Tibial artery (tissue), 4 donors: ENCODE data around the gene MBD4.
"Not testable (repeated sequence)": the region's sequence is repeated elsewhere in the genome, so short reads cannot be mapped to it uniquely, and the experiment has no call there.

Source experiments
- DNase-seq, 2 donors: peaks; one replicate each; pipeline ENCODE4 v3.0.0-alpha.2; 2019
- H3K27ac ChIP-seq, 2 donors: fragments of 200-600 bp; sonication (generic) in 1 of 2; 1 replicate in 1 of 2; 2 replicates in 1 of 2; pipeline ENCODE4 v1.5.1; 2018 to 2019; ENCODE audit warnings: mild to moderate bottlenecking in 1 of 2
- H3K27me3 ChIP-seq, 2 donors: fragments of 200-600 bp; sonication (generic) in 1 of 2; one replicate each; pipeline versions ENCODE4 v1.5.1 to v1.6.0; 2016 to 2019
- H3K36me3 ChIP-seq, 3 donors: fragments of 200-600 bp; sonication (generic) in 2 of 3; one replicate each; pipeline ENCODE4 v1.5.1; 2016 to 2019; ENCODE audit warnings: mild to moderate bottlenecking in 2 of 3
- H3K4me1 ChIP-seq, 4 donors: fragments of 200-600 bp; sonication (generic) in 2 of 4; 1 replicate in 3 of 4; 2 replicates in 1 of 4; pipeline ENCODE4 v1.5.1; 2016 to 2019
- H3K4me3 ChIP-seq, 2 donors: fragments of 200-600 bp; sonication (generic) in 1 of 2; 1 replicate in 1 of 2; 2 replicates in 1 of 2; pipeline ENCODE4 v1.5.1; 2018 to 2019; ENCODE audit warnings: mild to moderate bottlenecking in 2 of 2
- H3K9me3 ChIP-seq, 3 donors: fragments of 200-600 bp; sonication (generic) in 1 of 3; one replicate each; pipeline ENCODE4 v1.5.1; 2016 to 2019
- intact Hi-C: fragments of 100-400 bp; cut with DNase I; formaldehyde crosslinking; loops from one replicate; pipeline ENCODE4 v1.15.0; 2023; ENCODE audit warnings: low total_unique reads
- TF ChIP-seq, protein P1 (sequence below), 2 experiments: fragments of 200-600 bp in 1 of 2; fragments of 450-650 bp in 1 of 2; IDR thresholded peaks; one replicate each; pipeline ENCODE4 v1.5.1; 2017 to 2019; ENCODE audit warnings: antibody characterized with exemption in 2 of 2, mild to moderate bottlenecking in 1 of 2, moderate library complexity in 1 of 2

The MBD4 gene

DNA sequence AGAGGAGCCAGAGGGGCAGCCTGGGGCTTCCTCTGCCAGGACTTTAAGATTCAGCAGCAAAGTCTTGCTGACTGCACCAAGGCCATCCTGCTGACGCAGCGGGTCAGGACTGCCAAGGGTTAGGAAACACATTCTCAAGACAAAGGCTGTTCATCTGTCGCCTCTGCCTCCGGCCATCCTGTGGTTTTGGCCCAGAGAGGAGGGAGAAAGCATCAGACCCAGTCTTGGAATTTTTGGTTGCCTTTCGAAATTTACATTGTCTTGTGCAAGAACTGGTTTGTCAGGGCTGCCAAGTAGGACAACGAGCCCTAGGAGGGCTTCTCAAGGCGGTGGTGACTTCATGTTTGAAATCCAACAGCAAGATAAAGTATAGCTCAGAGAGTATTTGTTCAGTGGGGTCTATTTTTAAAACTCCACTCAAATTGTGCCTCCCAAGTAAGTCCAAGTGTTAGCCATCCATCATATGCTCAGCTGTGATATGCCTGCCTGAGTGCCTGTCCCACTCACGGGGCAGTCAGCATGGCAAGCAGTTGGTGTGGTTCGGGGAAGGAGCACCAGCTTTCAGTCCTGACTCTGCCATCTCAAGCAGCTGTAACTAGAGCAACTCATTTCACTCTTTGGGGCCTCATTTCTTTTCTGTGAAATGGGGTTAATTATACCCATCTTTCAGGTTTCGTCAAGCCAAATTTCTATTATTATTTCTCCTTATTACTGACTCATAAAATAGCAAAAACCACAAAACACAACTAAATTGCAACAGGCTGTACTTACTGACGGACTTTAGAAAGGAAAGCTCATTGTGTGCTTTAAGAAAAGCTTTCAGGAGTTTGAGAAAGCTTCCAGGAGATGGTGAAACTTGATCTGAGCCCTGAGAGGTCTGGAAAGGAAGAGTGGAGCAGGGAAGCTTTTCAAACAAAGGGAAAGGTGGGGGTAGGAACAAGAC lies 46.2 kb upstream of the MBD4 start:
- peak overlapping the region; percentile 50 to 58 for H3K27ac ChIP-seq
- H3K4me3 ChIP-seq: no peak overlapping the region
- peaks cover 9 to 50% (median 14%) of the 10 kb centered on the region in 3 donors for H3K36me3 ChIP-seq
- peak; percentile 93 to 94 for DNase-seq
- no peaks in the 10 kb centered on the region for H3K9me3 ChIP-seq
- intact Hi-C loops: loop anchor here (5.0 kb wide), 1 partner anchor 341 kb away; no protein-coding TSS in a partner anchor
- TF ChIP-seq, protein P1, sequence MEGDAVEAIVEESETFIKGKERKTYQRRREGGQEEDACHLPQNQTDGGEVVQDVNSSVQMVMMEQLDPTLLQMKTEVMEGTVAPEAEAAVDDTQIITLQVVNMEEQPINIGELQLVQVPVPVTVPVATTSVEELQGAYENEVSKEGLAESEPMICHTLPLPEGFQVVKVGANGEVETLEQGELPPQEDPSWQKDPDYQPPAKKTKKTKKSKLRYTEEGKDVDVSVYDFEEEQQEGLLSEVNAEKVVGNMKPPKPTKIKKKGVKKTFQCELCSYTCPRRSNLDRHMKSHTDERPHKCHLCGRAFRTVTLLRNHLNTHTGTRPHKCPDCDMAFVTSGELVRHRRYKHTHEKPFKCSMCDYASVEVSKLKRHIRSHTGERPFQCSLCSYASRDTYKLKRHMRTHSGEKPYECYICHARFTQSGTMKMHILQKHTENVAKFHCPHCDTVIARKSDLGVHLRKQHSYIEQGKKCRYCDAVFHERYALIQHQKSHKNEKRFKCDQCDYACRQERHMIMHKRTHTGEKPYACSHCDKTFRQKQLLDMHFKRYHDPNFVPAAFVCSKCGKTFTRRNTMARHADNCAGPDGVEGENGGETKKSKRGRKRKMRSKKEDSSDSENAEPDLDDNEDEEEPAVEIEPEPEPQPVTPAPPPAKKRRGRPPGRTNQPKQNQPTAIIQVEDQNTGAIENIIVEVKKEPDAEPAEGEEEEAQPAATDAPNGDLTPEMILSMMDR (IDR thresholded peaks at IDR 0.05): no peak
- H3K4me1 ChIP-seq: peaks cover 0 to 44% (median 19%) of the 10 kb centered on the region in 4 donors
- no peaks in the 10 kb centered on the region for H3K27me3 ChIP-seq

DNA sequence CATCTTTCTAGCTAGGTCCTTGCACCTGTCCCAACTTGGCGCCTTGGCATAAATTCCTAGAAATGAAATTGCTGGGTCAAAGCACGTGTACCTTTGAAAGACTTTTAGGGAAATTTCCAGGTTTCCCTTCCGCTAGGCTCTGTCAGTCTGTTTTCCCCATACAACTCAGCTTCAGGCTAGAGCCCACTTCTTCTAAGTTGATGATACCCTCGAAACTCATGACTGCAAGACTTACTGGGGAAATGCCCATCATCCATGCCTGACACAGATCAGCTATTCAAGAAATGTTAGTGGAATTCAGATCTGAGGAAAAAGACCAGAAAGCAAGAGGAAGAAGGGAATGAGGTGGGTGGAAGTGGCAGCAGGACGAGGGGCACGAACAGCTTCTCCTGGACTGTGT lies 45.4 kb upstream of the MBD4 start:
- DNase-seq, H3K27me3 ChIP-seq, H3K9me3 ChIP-seq, H3K4me3 ChIP-seq: not testable (repeated sequence)
- peaks cover 13 to 59% (median 20%) of the 10 kb centered on the region in 3 donors for H3K36me3 ChIP-seq
- intact Hi-C loops: loop anchor here (5.0 kb wide), 1 partner anchor 342 kb away; no protein-coding TSS in a partner anchor
- H3K4me1 ChIP-seq: peaks cover 0 to 37% (median 13%) of the 10 kb centered on the region in 4 donors
- peak overlapping the region; percentile 43 to 50 for H3K27ac ChIP-seq

DNA sequence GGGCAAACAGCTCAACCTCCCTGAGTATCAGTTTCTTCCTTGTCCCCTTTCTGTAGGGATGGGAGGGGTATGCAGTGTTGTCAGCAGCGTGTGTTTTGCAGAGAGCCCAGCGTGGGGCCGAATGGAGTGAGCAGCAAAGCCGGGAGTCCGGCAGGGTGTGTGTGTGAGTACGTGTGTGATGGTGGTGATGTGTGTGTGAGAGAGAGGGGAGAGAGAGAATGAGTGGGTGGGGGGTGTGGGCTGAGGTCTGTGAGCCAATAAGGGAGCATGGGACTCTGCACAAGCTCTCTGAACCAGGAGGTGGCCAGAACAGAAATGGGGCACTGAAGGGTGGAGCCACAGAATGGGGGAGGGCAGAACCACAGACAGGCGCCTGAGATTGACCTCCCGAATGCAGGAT lies 44.1 kb upstream of the MBD4 start:
- Histone ChIP-seq H3K9me3 (no peaks in the 10 kb centered on the region), H3K27ac (no peak overlapping the region), H3K4me3 (no peak overlapping the region), H3K27me3 (no peaks in the 10 kb centered on the region), H3K4me1 (peaks cover 0 to 37% (median 13%) of the 10 kb centered on the region in 4 donors), H3K36me3 (peaks cover 21 to 63% (median 32%) of the 10 kb centered on the region in 3 donors)
- intact Hi-C loops: no loop called here
- no peak for DNase-seq
- TF ChIP-seq, protein P1 (IDR thresholded peaks at IDR 0.05): no peak

DNA sequence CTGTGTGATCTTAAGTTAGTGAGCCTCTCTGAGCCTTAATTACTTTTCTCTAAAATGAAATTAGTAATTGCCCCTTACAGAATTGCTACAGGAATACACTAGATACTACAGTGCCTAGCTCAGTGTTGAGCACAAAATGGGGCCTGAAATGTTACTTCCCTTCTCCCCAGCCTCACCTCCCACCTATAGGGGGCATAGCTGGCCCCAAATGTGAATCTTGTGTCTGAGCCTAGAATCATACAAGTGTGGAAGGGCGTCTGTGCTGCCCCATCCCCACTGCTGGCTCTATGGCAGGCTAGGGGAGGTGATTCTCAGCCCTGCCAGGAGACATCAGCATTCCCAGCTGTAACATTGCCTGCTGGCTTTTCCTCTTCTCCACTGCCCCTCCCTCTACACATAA lies 43.0 kb upstream of the MBD4 start:
- H3K4me3 ChIP-seq: no peak overlapping the region
- TF ChIP-seq, protein P1 (IDR thresholded peaks at IDR 0.05): no peak
- H3K36me3 ChIP-seq: peaks cover 30 to 65% (median 37%) of the 10 kb centered on the region in 3 donors
- H3K27ac ChIP-seq: no peak overlapping the region
- H3K9me3 ChIP-seq: no peaks in the 10 kb centered on the region
- DNase-seq: no peak
- H3K4me1 ChIP-seq: peaks cover 0 to 37% (median 13%) of the 10 kb centered on the region in 4 donors
- intact Hi-C loops: no loop called here
- H3K27me3 ChIP-seq: no peaks in the 10 kb centered on the region

DNA sequence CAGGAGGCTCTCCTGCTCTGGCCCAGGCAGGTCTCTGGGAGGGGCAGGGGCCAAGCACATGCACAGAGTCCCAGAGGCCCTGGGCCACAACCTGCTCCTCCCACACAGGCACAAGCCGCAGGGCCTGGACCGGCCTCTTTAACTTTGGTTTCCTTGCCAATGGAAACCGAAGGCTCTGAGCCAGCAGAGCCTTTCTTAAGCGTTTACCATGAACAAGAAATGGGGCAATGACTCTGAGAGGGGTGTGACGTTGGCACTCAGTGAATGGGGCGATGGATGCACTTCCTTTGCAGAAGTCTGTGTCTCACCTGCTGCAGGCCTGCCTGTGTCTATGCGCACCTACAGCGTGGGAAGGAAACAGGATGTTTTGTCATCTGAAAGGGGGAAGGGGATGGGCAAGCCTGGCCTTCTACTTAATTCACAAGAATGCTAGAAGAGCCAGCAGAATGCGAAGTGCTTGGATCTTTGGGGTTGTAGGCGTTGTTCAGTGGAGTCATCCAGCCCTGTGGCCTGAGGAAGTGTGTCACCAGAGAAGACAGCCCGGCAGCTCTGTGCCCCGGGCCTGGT lies 42.1 kb upstream of the MBD4 start:
- intact Hi-C loops: no loop called here
- H3K4me1 ChIP-seq: peaks cover 0 to 33% (median 11%) of the 10 kb centered on the region in 4 donors
- TF ChIP-seq, protein P1 (IDR thresholded peaks at IDR 0.05): no peak
- H3K9me3 ChIP-seq: no peaks in the 10 kb centered on the region
- peak; percentile 73 to 87 for DNase-seq
- H3K4me3 ChIP-seq: no peak overlapping the region
- H3K36me3 ChIP-seq: peaks cover 39 to 72% (median 43%) of the 10 kb centered on the region in 3 donors
- H3K27me3 ChIP-seq: no peaks in the 10 kb centered on the region
- peak overlapping the region in 1 of 2 donors; percentile 19 for H3K27ac ChIP-seq

DNA sequence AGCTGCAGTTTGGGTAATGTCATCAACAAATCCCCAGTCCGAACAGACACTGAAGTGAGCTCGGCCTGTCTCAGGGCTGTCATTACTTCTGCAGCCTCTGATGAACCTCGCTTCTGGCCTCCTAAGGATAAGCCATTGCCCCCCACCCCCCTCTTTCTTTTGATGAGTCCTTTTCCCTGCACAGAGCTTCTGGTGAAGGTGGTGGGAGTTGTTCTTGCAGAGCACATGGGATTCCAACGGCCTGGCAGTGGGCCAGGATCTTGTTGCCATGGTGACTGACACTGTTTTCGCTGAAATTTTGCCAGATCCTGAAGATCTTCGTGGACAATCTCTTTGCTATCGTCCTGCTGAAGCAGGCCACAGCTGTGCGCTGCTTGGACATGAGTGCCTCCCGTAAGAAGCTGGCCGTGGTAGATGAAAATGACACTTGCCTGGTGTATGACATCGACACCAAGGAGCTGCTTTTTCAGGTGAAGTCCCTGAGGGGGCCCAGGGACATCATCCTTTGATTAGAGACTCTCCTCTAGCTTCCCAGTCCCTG lies 41.5 kb upstream of the MBD4 start:
- Histone ChIP-seq H3K27ac (peak overlapping the region in 1 of 2 donors; percentile 19), H3K4me1 (peaks cover 0 to 28% (median 9%) of the 10 kb centered on the region in 4 donors), H3K36me3 (peaks cover 44 to 77% (median 49%) of the 10 kb centered on the region in 3 donors)
- DNase-seq, H3K4me3 ChIP-seq, intact Hi-C loops, H3K9me3 ChIP-seq, H3K27me3 ChIP-seq: not testable (repeated sequence)
